Fibroblast of pulmonary artery (primary cell): ENCODE data around the gene RAPGEF3.

ENCODE experiments used
- DNase-seq: peaks from one replicate; pipeline ENCODE4 v3.0.0-alpha.2; 2010; ENCODE audit warnings: low read depth
- H3K4me3 ChIP-seq: replicated peaks from 2 replicates; pipeline ENCODE4 v1.5.1; 2011; ENCODE audit warnings: low read depth, mild to moderate bottlenecking, control low read depth, low read length, moderate library complexity
- CTCF ChIP-seq: IDR thresholded peaks from 2 replicates; pipeline ENCODE4 v1.5.1; 2011; ENCODE audit warnings: mild to moderate bottlenecking, control low read depth, low read length, inconsistent platforms; ENCODE audit errors: missing control alignments

The RAPGEF3 gene

GRCh38 chr12:47746523-47746922, 12.2 kb downstream of the RAPGEF3 start:
- TF ChIP-seq CTCF = no peak
- no peak for DNase-seq
- no peak overlapping the region for H3K4me3 ChIP-seq

- no peak overlapping the region for H3K4me3 ChIP-seq
- no peak for DNase-seq
- no peak for TF ChIP-seq CTCF
Measured at GRCh38 chr12:47746073-47746472, 12.6 kb downstream of the RAPGEF3 start.

GRCh38 chr12:47745485-47746041, 13.1 kb downstream of the RAPGEF3 start:
- H3K4me3 ChIP-seq = no peak overlapping the region
- TF ChIP-seq CTCF = no peak
- no peak for DNase-seq

- no peak overlapping the region for H3K4me3 ChIP-seq
- no peak for DNase-seq
- TF ChIP-seq CTCF = no peak
Measured at GRCh38 chr12:47744778-47745436, 13.8 kb downstream of the RAPGEF3 start.

- TF ChIP-seq CTCF = peak; percentile 44
- DNase-seq = no peak
- no peak overlapping the region for H3K4me3 ChIP-seq
Measured at GRCh38 chr12:47744005-47744651, 14.6 kb downstream of the RAPGEF3 start.

GRCh38 chr12:47743311-47743860, 15.3 kb downstream of the RAPGEF3 start:
- H3K4me3 ChIP-seq = no peak overlapping the region
- TF ChIP-seq CTCF = no peak
- DNase-seq = no peak
